ENCODE measurements around the gene GARIN5B. TPM values are rescaled to one million over a fixed set of nuclear protein-coding genes. Genes with fewer than 3 reads are reported as not detected.

Gene GARIN5B
- total and polyA plus RNA-seq, 2 of the 4 experiments (the other 2 are of a cell fraction), result not detected

DNA sequence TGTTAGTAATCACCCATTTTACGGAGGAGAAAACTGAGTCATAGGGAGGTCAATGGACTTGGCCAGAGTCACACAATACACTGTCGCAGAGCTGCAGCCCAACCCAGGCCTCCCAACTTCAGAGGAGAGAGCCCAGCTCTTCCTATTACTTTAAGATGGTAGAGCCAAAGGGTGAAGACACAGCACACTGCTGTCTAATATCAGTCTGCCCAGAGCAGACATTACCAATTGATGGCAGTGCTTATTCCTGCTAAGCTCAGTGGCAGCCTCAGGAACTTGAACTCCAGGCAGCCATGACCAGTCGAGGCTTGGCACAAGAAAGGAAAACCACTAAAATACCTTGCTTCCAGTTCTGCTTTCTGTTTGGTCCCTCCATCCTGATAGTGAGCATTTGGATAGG lies 56.3 kb downstream of the GARIN5B start:
- in situ Hi-C loops (cut with MboI; ENCODE audit: low sequenced_read_pairs), result no loop called here
- Histone ChIP-seq H4K8ac (ENCODE audit: low read depth in 2 of 2, low read length in 2 of 2) (no peak overlapping the region), H3K27ac (ENCODE audit: insufficient read depth, low read length) (no peak overlapping the region), H4K5ac (ENCODE audit: low read depth, low read length) (no peak overlapping the region), H3K4me1 (ENCODE audit: control insufficient read depth, insufficient read depth, low read length) (no peaks in the 10 kb centered on the region), H3K23ac (ENCODE audit: low read depth, low read length) (no peak overlapping the region), H2AK9ac (replicated peaks; ENCODE audit: low read depth, low read length, poor library complexity) (no peak overlapping the region), H2AK5ac (ENCODE audit: low read depth, low read length) (no peak overlapping the region), H2BK20ac (ENCODE audit: low read depth, low read length) (no peak overlapping the region), H2BK120ac (ENCODE audit: low read depth, low read length) (no peak overlapping the region), H3K14ac (replicated peaks; ENCODE audit: low read depth, low read length) (no peak overlapping the region), H3K18ac (ENCODE audit: low read depth, low read length) (no peak overlapping the region), H2BK15ac (ENCODE audit: low read depth, low read length) (no peak overlapping the region), H3K9me1 (ENCODE audit: insufficient read depth, low read length) (no peaks in the 10 kb centered on the region), H3K9me3 (ENCODE audit: control insufficient read depth, insufficient read depth, low read length) (no peaks in the 10 kb centered on the region; the same call in 1 of the 2 replicates), H3K4ac (ENCODE audit: low read depth, low read length) (no peak overlapping the region), H2AFZ (replicated peaks; ENCODE audit: low read length, poor library complexity) (no peak overlapping the region), H4K20me1 (ENCODE audit: insufficient read depth, low read length) (no peaks in the 10 kb centered on the region), H3K9ac (ENCODE audit: low read depth, low read length) (no peak overlapping the region), H3K4me3 (ENCODE audit: insufficient read depth, low read depth, low read length) (no peak overlapping the region), H3K79me1 (ENCODE audit: low read depth in 1 of 2, low read length in 2 of 2) (no peaks in the 10 kb centered on the region), H3K56ac (ENCODE audit: extremely low read depth, insufficient read depth, low read length) (no peak overlapping the region), H3K4me2 (ENCODE audit: low read depth, low read length) (no peak overlapping the region), H4K91ac (ENCODE audit: insufficient read depth, low read depth, low read length) (no peak overlapping the region), H3K27me3 (ENCODE audit: control insufficient read depth, insufficient read depth, low read length) (no peaks in the 10 kb centered on the region), H2BK5ac (ENCODE audit: low read depth, low read length, poor library complexity, severe bottlenecking) (no peak overlapping the region), H3K36me3 (ENCODE audit: control insufficient read depth, insufficient read depth, low read length) (peaks cover 49% of the 10 kb centered on the region)
- ATAC-seq (ENCODE audit: low read depth), result no peak
- POLR2A ChIA-PET (ENCODE audit: unreplicated experiment), result no interaction called here
- intact Hi-C loops (cut with micrococcal nuclease), result no loop called here
- no peak for DNase-seq
- WGBS, 2 experiments (ENCODE audit: extremely low coverage in 2 of 2, insufficient read length in 1 of 2), result no CpG with 5 or more reads among the region's 3 CpGs
- TF ChIP-seq, protein P1, sequence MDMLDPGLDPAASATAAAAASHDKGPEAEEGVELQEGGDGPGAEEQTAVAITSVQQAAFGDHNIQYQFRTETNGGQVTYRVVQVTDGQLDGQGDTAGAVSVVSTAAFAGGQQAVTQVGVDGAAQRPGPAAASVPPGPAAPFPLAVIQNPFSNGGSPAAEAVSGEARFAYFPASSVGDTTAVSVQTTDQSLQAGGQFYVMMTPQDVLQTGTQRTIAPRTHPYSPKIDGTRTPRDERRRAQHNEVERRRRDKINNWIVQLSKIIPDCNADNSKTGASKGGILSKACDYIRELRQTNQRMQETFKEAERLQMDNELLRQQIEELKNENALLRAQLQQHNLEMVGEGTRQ (IDR thresholded peaks at IDR 0.05; ENCODE audit: low read depth, low read length), result no peak
- TF ChIP-seq MAFK (IDR thresholded peaks at IDR 0.05; ENCODE audit: low read depth, low read length) (no peak), RCOR1 (IDR thresholded peaks at IDR 0.05; ENCODE audit: insufficient replicate concordance, low read length) (no peak), MXI1 (IDR thresholded peaks at IDR 0.05; ENCODE audit: borderline replicate concordance, low read depth, low read length) (no peak), BHLHE40 (IDR thresholded peaks at IDR 0.05; ENCODE audit: low read depth, low read length) (no peak)
- TF ChIP-seq, protein P2, sequence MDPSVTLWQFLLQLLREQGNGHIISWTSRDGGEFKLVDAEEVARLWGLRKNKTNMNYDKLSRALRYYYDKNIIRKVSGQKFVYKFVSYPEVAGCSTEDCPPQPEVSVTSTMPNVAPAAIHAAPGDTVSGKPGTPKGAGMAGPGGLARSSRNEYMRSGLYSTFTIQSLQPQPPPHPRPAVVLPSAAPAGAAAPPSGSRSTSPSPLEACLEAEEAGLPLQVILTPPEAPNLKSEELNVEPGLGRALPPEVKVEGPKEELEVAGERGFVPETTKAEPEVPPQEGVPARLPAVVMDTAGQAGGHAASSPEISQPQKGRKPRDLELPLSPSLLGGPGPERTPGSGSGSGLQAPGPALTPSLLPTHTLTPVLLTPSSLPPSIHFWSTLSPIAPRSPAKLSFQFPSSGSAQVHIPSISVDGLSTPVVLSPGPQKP (IDR thresholded peaks at IDR 0.05; ENCODE audit: borderline replicate concordance, low read depth, low read length), result no peak
- no TSS peak for BruUV-seq (replicated peaks)
- dilution Hi-C loops (cut with HindIII; ENCODE audit: low sequenced_read_pairs, unreplicated experiment), result no loop called here
- CTCF ChIA-PET, result no interaction called here
